ENCODE measurements around the gene SERPINB7. TPM values are rescaled to one million over a fixed set of nuclear protein-coding genes. Genes with fewer than 3 reads are reported as not detected.

Gene SERPINB7
- total and polyA plus RNA-seq, 2 experiments from 2014 or later = not detected

- ATAC-seq = no peak
- H3K36me3 Mint-ChIP-seq (ENCODE audit: low read depth) = no peaks in the 10 kb centered on the region
- Histone ChIP-seq H3K36me3 (ENCODE audit: insufficient read depth) (no peaks in the 10 kb centered on the region), H3K9me2 (ENCODE audit: insufficient read depth) (peaks cover 6% of the 10 kb centered on the region; the same call in 1 of the 2 replicates), H3K4me2 (no peak overlapping the region), H3K27ac (ENCODE audit: low read depth) (no peak overlapping the region), H4K20me1 (replicated peaks; ENCODE audit: insufficient read depth) (no peaks in the 10 kb centered on the region), H3K4me3 (no peak overlapping the region), H3K79me2 (replicated peaks; ENCODE audit: insufficient read depth) (no peaks in the 10 kb centered on the region), H2AFZ (no peak overlapping the region), H3K4me1 (ENCODE audit: insufficient read depth) (no peaks in the 10 kb centered on the region), H3F3A (replicated peaks; ENCODE audit: low read depth) (no peaks in the 10 kb centered on the region), H3K27me3 (ENCODE audit: insufficient read depth) (no peaks in the 10 kb centered on the region)
- H3K9me3 Mint-ChIP-seq = no peaks in the 10 kb centered on the region
- no peak overlapping the region for H3K27ac Mint-ChIP-seq
- no peak for DNase-seq (ENCODE audit: low spot score)
- no peak for TF ChIP-seq CREB1 (CRISPR knock-in tag; IDR thresholded peaks at IDR 0.05; ENCODE audit: low read depth)
- TF ChIP-seq, protein P1, sequence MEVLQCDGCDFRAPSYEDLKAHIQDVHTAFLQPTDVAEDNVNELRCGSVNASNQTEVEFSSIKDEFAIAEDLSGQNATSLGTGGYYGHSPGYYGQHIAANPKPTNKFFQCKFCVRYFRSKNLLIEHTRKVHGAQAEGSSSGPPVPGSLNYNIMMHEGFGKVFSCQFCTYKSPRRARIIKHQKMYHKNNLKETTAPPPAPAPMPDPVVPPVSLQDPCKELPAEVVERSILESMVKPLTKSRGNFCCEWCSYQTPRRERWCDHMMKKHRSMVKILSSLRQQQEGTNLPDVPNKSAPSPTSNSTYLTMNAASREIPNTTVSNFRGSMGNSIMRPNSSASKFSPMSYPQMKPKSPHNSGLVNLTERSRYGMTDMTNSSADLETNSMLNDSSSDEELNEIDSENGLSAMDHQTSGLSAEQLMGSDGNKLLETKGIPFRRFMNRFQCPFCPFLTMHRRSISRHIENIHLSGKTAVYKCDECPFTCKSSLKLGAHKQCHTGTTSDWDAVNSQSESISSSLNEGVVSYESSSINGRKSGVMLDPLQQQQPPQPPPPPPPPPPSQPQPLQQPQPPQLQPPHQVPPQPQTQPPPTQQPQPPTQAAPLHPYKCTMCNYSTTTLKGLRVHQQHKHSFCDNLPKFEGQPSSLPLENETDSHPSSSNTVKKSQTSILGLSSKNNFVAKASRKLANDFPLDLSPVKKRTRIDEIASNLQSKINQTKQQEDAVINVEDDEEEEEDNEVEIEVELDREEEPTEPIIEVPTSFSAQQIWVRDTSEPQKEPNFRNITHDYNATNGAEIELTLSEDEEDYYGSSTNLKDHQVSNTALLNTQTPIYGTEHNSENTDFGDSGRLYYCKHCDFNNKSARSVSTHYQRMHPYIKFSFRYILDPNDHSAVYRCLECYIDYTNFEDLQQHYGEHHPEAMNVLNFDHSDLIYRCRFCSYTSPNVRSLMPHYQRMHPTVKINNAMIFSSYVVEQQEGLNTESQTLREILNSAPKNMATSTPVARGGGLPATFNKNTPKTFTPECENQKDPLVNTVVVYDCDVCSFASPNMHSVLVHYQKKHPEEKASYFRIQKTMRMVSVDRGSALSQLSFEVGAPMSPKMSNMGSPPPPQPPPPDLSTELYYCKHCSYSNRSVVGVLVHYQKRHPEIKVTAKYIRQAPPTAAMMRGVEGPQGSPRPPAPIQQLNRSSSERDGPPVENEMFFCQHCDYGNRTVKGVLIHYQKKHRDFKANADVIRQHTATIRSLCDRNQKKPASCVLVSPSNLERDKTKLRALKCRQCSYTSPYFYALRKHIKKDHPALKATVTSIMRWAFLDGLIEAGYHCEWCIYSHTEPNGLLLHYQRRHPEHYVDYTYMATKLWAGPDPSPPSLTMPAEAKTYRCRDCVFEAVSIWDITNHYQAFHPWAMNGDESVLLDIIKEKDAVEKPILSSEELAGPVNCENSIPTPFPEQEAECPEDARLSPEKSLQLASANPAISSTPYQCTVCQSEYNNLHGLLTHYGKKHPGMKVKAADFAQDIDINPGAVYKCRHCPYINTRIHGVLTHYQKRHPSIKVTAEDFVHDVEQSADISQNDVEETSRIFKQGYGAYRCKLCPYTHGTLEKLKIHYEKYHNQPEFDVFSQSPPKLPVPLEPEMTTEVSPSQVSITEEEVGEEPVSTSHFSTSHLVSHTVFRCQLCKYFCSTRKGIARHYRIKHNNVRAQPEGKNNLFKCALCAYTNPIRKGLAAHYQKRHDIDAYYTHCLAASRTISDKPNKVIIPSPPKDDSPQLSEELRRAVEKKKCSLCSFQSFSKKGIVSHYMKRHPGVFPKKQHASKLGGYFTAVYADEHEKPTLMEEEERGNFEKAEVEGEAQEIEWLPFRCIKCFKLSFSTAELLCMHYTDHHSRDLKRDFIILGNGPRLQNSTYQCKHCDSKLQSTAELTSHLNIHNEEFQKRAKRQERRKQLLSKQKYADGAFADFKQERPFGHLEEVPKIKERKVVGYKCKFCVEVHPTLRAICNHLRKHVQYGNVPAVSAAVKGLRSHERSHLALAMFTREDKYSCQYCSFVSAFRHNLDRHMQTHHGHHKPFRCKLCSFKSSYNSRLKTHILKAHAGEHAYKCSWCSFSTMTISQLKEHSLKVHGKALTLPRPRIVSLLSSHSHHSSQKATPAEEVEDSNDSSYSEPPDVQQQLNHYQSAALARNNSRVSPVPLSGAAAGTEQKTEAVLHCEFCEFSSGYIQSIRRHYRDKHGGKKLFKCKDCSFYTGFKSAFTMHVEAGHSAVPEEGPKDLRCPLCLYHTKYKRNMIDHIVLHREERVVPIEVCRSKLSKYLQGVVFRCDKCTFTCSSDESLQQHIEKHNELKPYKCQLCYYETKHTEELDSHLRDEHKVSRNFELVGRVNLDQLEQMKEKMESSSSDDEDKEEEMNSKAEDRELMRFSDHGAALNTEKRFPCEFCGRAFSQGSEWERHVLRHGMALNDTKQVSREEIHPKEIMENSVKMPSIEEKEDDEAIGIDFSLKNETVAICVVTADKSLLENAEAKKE (CRISPR knock-in tag; IDR thresholded peaks at IDR 0.05) = no peak
- TF ChIP-seq EZH2phosphoT487 (IDR thresholded peaks at IDR 0.05; ENCODE audit: unreplicated experiment) = no peak
- peaks cover 5% of the 10 kb centered on the region; the same call in 2 of the 3 replicates for H3K4me1 Mint-ChIP-seq
- no peak overlapping the region for H3K4me3 Mint-ChIP-seq
- no peaks in the 10 kb centered on the region for H3K27me3 Mint-ChIP-seq (ENCODE audit: insufficient read depth, low read depth, poor library complexity)
Measured at GRCh38 chr18:63801343-63801742, 26.1 kb downstream of the SERPINB7 start.

DNA sequence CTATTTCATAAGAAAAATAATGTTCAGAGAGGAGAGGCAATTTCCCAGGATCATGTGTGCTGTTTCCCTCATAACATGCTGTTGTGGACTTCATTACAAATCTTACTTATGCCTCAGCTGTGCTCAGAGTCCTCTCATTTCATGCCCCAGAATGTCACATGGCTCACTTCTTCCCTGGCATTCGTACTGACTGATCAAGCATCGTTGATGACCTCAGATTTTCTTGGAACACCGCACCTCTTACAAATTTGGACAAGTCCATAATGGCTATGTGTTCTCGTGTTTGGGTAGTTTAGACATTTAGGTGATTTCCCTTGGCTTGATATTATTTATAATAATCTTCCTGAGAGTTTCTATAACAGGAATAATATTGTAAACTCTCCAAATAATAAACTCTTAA lies 32.9 kb downstream of the SERPINB7 start:
- no peak overlapping the region for H3K4me3 ChIP-seq
- H3K4me2 ChIP-seq = no peak overlapping the region
- H3K27ac ChIP-seq (ENCODE audit: low read depth) = no peak overlapping the region
- no peaks in the 10 kb centered on the region for H3K36me3 ChIP-seq (ENCODE audit: insufficient read depth)
- no peak for DNase-seq (ENCODE audit: low spot score)
- ATAC-seq = no peak
- no peaks in the 10 kb centered on the region for H3K36me3 Mint-ChIP-seq (ENCODE audit: low read depth)
- H4K20me1 ChIP-seq (replicated peaks; ENCODE audit: insufficient read depth) = no peaks in the 10 kb centered on the region
- H3K27ac Mint-ChIP-seq = no peak overlapping the region
- no peaks in the 10 kb centered on the region for H3K4me1 ChIP-seq (ENCODE audit: insufficient read depth)
- H3F3A ChIP-seq (replicated peaks; ENCODE audit: low read depth) = no peaks in the 10 kb centered on the region
- no peak overlapping the region for H2AFZ ChIP-seq
- H3K4me1 Mint-ChIP-seq = no peaks in the 10 kb centered on the region
- no peaks in the 10 kb centered on the region for H3K27me3 Mint-ChIP-seq (ENCODE audit: insufficient read depth, low read depth, poor library complexity)
- no peaks in the 10 kb centered on the region for H3K27me3 ChIP-seq (ENCODE audit: insufficient read depth)
- H3K79me2 ChIP-seq (replicated peaks; ENCODE audit: insufficient read depth) = no peaks in the 10 kb centered on the region
- H3K9me2 ChIP-seq (ENCODE audit: insufficient read depth) = peaks cover 6% of the 10 kb centered on the region; the same call in 1 of the 2 replicates
- H3K4me3 Mint-ChIP-seq = no peak overlapping the region
- H3K9me3 Mint-ChIP-seq = no peaks in the 10 kb centered on the region
- TF ChIP-seq, protein P2, sequence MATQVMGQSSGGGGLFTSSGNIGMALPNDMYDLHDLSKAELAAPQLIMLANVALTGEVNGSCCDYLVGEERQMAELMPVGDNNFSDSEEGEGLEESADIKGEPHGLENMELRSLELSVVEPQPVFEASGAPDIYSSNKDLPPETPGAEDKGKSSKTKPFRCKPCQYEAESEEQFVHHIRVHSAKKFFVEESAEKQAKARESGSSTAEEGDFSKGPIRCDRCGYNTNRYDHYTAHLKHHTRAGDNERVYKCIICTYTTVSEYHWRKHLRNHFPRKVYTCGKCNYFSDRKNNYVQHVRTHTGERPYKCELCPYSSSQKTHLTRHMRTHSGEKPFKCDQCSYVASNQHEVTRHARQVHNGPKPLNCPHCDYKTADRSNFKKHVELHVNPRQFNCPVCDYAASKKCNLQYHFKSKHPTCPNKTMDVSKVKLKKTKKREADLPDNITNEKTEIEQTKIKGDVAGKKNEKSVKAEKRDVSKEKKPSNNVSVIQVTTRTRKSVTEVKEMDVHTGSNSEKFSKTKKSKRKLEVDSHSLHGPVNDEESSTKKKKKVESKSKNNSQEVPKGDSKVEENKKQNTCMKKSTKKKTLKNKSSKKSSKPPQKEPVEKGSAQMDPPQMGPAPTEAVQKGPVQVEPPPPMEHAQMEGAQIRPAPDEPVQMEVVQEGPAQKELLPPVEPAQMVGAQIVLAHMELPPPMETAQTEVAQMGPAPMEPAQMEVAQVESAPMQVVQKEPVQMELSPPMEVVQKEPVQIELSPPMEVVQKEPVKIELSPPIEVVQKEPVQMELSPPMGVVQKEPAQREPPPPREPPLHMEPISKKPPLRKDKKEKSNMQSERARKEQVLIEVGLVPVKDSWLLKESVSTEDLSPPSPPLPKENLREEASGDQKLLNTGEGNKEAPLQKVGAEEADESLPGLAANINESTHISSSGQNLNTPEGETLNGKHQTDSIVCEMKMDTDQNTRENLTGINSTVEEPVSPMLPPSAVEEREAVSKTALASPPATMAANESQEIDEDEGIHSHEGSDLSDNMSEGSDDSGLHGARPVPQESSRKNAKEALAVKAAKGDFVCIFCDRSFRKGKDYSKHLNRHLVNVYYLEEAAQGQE (IDR thresholded peaks at IDR 0.05; ENCODE audit: unreplicated experiment) = no peak
- no peak for TF ChIP-seq EZH2 (IDR thresholded peaks at IDR 0.05; ENCODE audit: low read depth, unreplicated experiment)
- no peak for TF ChIP-seq ZNF114 (CRISPR knock-in tag; IDR thresholded peaks at IDR 0.05)
